Body of pancreas (tissue), 4 donors: ENCODE data around the gene ZNF200.

ENCODE experiments used
- CTCF ChIP-seq, 7 experiments: fragments of 450-650 bp in 4 of 7; fragments of 200-600 bp in 3 of 7; sonication (generic) in 3 of 7; IDR thresholded peaks; one replicate each; pipeline ENCODE4 v1.5.1; 2016 to 2019; ENCODE audit warnings: antibody characterized with exemption in 7 of 7
- POLR2A ChIP-seq, 3 donors: fragments of 450-650 bp; IDR thresholded peaks; one replicate each; pipeline ENCODE4 v1.6.1; 2016; ENCODE audit warnings: antibody characterized with exemption in 3 of 3, mild to moderate bottlenecking in 2 of 3

DNA sequence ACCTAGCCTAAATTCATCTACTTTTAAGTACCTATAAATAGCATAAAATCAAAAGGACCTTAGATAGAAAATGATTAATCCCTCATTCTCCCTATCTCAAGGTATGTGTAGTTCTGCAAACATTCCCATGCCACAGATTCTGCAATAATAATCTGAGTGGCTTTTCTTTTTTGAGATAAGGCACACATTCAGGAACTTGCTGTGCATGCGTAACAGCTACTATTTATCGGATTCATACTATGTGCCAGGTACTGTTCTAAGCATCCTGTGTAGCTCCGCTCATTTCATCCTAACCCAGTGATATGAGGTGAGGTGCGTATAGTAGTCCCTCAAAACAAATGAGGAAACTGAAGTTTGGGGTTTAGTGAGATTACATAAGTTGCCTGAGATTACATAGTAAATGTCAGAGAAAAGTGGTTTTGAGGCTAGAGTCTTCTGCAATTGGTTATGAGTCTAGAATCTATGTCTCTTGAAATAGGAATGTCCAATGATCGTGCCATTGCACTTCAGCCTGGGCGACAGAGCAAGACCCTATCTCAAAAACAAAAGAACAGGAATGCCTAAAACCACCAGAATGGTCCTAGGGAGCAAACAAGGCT lies 46.4 kb upstream of the ZNF200 start:
- TF ChIP-seq CTCF (IDR thresholded peaks at IDR 0.05) (no peak), POLR2A (IDR thresholded peaks at IDR 0.05) (no peak)
